Measurements from ENCODE around the gene TTC39C. TPM values are rescaled to one million over a fixed set of nuclear protein-coding genes. Genes with fewer than 3 reads are reported as not detected.

TTC39C gene
- total RNA-seq, 3 donors from 2014 or later: 49.8 to 59.0 (median 53.0) TPM

- intact Hi-C loops (cut with DNase I; ENCODE audit: low total_unique reads): no loop called here
- TF ChIP-seq POLR2A (IDR thresholded peaks at IDR 0.05) (no peak), CTCF (IDR thresholded peaks at IDR 0.05) (no peak), POLR2AphosphoS5 (IDR thresholded peaks at IDR 0.05) (no peak)
- no peak overlapping the region for H3K27ac ChIP-seq
- DNase-seq (ENCODE audit: low spot score in 2 of 2): no peak
- no peak overlapping the region for H3K4me3 ChIP-seq
- no peaks in the 10 kb centered on the region for H3K27me3 ChIP-seq
- H3K4me1 ChIP-seq: no peaks in the 10 kb centered on the region
- no peaks in the 10 kb centered on the region for H3K9me3 ChIP-seq
- H3K36me3 ChIP-seq: no peaks in the 10 kb centered on the region
Observed at GRCh38 chr18:24006712-24007313, 7.7 kb upstream of the TTC39C start.

GRCh38 chr18:24009246-24009645, 5.3 kb upstream of the TTC39C start:
- Histone ChIP-seq H3K4me1 (no peaks in the 10 kb centered on the region), H3K4me3 (no peak overlapping the region), H3K27me3 (no peaks in the 10 kb centered on the region), H3K36me3 (no peaks in the 10 kb centered on the region), H3K27ac (no peak overlapping the region), H3K9me3 (no peaks in the 10 kb centered on the region)
- intact Hi-C loops (cut with DNase I; ENCODE audit: low total_unique reads): no loop called here
- TF ChIP-seq CTCF (IDR thresholded peaks at IDR 0.05) (no peak), POLR2AphosphoS5 (IDR thresholded peaks at IDR 0.05) (no peak), POLR2A (IDR thresholded peaks at IDR 0.05) (no peak)
- no peak for DNase-seq (ENCODE audit: low spot score in 2 of 2)

- intact Hi-C loops (cut with DNase I; ENCODE audit: low total_unique reads): no loop called here
- H3K36me3 ChIP-seq: no peaks in the 10 kb centered on the region
- no peak overlapping the region for H3K4me3 ChIP-seq
- no peaks in the 10 kb centered on the region for H3K9me3 ChIP-seq
- DNase-seq (ENCODE audit: low spot score in 2 of 2): no peak
- no peaks in the 10 kb centered on the region for H3K4me1 ChIP-seq
- no peak overlapping the region for H3K27ac ChIP-seq
- TF ChIP-seq POLR2A (IDR thresholded peaks at IDR 0.05) (no peak), POLR2AphosphoS5 (IDR thresholded peaks at IDR 0.05) (no peak), CTCF (IDR thresholded peaks at IDR 0.05) (no peak)
- H3K27me3 ChIP-seq: no peaks in the 10 kb centered on the region
Observed at GRCh38 chr18:24009651-24010333, 4.8 kb upstream of the TTC39C start.

GRCh38 chr18:24010673-24011072, 3.9 kb upstream of the TTC39C start:
- H3K4me1 ChIP-seq: no peaks in the 10 kb centered on the region
- H3K9me3 ChIP-seq: no peaks in the 10 kb centered on the region
- no peak overlapping the region for H3K27ac ChIP-seq
- H3K4me3 ChIP-seq: no peak overlapping the region
- DNase-seq (ENCODE audit: low spot score in 2 of 2): no peak
- TF ChIP-seq POLR2A (IDR thresholded peaks at IDR 0.05) (no peak), POLR2AphosphoS5 (IDR thresholded peaks at IDR 0.05) (no peak), CTCF (IDR thresholded peaks at IDR 0.05) (no peak)
- H3K27me3 ChIP-seq: no peaks in the 10 kb centered on the region
- intact Hi-C loops (cut with DNase I; ENCODE audit: low total_unique reads): no loop called here
- no peaks in the 10 kb centered on the region for H3K36me3 ChIP-seq

- no peaks in the 10 kb centered on the region for H3K27me3 ChIP-seq
- DNase-seq (ENCODE audit: low spot score in 2 of 2): no peak
- H3K27ac ChIP-seq: no peak overlapping the region
- intact Hi-C loops (cut with DNase I; ENCODE audit: low total_unique reads): no loop called here
- no peak overlapping the region for H3K4me3 ChIP-seq
- no peaks in the 10 kb centered on the region for H3K36me3 ChIP-seq
- no peaks in the 10 kb centered on the region for H3K9me3 ChIP-seq
- TF ChIP-seq POLR2A (IDR thresholded peaks at IDR 0.05): no peak
- no peak for TF ChIP-seq CTCF (IDR thresholded peaks at IDR 0.05)
- no peak for TF ChIP-seq POLR2AphosphoS5 (IDR thresholded peaks at IDR 0.05)
- peaks cover 0 to 3% of the 10 kb centered on the region in 2 donors for H3K4me1 ChIP-seq
Observed at GRCh38 chr18:24011123-24011917, 3.2 kb upstream of the TTC39C start.

All from breast epithelium (tissue), 4 donors.